SIG-M5 treated with dmso at 0.1 percent for 504 hours (cell line): ENCODE data around the gene BACH2.

ENCODE experiments used
- DNase-seq: peaks from one replicate; lab custom pipeline; 2025; ENCODE audit not compliant: unreplicated experiment; lab: John Stamatoyannopoulos, UW

Gene BACH2

DNA sequence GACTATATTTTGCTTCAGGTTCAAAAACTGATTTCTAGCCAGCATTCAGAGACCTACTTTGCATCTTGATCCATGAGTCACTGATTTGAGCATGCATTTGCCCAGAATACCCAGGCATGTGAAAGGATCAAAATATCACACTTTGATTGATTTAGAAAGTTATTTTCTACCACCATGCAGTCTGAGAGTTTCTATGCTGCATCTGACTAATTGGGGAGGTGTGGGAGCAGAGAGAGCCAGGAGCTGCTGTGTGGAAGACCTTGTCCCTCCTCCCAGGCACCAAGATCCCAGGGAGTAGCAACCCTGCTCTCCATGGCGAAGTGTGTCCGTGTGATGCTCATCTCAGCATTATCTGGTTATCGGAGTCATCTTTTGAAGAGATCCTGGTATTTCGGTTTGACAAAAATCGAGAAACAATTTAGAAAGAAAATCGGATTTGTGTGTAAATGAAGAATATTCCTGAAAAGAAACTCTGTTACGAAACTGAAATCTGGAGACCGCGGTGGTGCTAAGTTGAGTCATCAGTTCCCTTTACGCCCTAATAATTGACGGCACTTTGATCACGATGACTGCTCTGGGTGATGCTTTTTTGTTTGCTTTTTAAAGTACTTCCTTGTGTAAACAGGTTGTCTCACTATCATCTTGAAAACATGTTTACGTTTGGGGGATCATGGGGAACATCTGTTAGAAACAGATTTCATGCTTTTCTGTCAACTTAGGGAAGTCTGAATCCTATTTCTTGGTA, 193.4 kb downstream of the BACH2 start:
- DNase-seq: peak; percentile 7

GRCh38 chr6:90101403-90101802, 195.2 kb downstream of the BACH2 start:
- peak; percentile 68 for DNase-seq

GRCh38 chr6:90100059-90100665, 196.5 kb downstream of the BACH2 start:
- DNase-seq: no peak

- no peak for DNase-seq
Measured at GRCh38 chr6:90098627-90099026, 198.0 kb downstream of the BACH2 start.

DNA sequence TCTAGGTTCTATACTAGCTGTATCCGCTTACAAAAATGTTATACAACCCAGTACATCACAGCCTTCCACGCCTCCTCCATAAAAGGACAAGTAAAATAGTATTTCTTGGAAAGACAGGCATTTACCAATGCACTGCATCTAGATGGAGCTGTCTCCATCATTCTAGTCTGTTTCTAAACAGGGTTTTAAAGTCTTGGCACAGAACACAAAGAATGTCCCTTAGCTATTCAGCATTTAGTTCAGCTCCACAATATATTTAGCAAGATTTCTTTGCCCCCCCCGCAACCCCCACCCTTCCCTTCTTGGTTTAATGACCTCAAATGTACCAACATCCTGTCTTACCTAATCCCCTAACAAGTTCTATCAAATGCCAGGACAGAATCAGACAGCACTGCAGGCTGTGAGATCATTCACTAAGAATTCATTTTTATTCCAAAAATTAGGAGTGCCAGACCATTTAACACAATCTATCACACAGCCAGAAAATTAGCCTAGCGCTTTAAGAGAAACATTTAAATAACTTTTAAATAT, 198.6 kb downstream of the BACH2 start:
- peak; percentile 76 for DNase-seq

GRCh38 chr6:90097356-90097755, 199.3 kb downstream of the BACH2 start:
- no peak for DNase-seq

DNA sequence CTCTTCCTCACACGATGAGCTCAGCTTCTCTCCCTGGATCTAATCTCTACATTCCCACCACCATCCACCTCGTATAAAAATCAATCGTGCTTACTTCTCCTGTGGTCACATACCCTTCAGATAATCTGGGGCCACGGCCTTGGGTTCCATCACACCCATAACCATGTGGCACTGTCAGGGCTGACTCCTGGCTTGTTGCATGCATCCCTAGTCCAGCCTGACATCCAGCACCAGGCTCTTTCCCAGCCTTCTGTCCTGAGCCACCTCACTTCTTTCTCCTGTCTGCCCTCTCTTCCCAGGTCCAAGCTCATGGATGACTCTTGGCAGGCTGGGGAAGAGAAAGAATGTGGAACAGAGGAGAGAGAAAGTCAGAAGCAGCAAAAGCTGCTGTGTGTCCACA, 199.8 kb downstream of the BACH2 start:
- DNase-seq: no peak

DNA sequence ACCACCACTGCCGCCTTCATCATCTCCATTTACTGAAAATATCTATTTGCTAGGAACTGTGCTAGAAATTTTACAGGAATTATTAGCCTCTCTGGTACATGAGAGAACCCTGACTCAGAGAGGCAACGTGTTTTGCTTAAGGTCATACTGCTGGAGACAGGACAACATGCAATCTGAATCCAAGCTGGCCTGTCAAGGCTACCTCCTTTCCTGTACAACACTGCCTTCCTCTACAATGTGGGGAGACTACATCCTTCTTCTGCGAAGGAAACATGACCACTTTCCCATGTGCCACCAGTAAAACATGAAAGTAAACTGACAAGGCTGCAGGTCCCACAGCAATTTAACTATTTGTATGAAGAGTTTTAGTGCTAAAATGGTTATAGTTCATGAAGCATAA, 200.9 kb downstream of the BACH2 start:
- no peak for DNase-seq

DNA sequence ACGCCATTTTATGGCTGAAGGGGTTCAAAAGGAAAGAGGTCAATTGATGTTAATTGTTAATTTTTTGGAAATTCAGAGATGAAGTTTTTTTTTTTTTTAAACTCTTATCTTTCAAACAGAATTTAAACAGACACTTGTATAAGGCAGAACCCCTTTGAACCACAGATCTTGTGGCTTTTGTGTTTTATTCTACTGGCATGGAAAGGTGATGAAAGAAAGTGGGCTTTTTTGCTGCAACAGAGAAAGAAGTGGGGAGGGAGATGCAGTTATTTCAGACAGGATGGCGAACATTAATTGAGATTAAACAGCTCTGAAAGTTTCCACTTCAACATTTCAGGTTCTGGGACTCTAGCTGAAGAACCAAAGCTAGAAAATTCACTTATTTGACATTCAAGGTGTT, 201.5 kb downstream of the BACH2 start:
- DNase-seq: no peak

DNA sequence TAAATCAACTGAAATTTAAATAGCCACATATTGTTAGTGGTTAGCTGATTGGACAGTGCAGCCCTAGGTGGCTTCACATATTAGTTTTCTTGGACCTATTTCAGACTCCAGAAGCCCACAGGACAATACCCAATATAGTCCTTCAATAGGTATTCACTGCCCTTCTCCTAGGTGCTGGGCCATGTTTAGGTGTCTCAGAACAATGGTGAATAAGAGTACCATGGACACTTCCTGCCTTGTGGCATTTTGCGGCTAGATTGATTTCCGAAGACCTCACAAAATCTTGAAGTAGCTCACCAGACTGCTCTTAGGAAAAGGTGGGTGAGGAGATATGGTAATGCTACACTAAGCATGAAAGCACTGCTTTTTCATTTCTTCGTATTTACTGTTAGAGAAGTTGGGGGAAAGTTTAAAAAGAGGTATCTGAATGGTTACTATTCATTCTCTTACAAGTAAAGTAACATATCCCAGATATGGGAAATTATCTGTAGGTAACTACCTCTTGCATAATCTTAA, 203.0 kb downstream of the BACH2 start:
- DNase-seq: no peak

DNA sequence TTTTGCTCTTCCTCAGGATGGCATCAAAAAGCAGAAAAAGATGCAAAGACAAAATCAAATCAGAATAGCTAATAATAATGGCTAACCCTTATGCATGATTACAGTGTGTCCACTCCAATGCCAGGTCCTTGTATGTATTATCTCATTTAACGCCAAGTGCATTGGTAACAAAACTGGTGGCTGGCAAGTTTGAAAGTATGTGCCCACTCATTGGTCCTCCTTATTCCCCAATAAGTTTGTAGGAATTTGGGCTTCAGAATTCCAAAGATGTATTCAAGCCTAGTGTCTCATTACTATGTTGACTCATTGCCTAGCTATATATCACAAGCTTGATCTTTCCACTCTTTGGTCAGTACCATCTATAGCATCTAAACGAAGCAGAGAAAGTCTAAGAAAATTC, 205.8 kb downstream of the BACH2 start:
- DNase-seq: no peak

- DNase-seq: no peak
Measured at GRCh38 chr6:90088009-90088408, 208.6 kb downstream of the BACH2 start.

GRCh38 chr6:90087106-90087833, 209.4 kb downstream of the BACH2 start:
- DNase-seq: no peak

GRCh38 chr6:90086517-90086916, 210.1 kb downstream of the BACH2 start:
- DNase-seq: no peak

- DNase-seq: peak; percentile 49
Measured at GRCh38 chr6:90083891-90084290, 212.8 kb downstream of the BACH2 start.

DNA sequence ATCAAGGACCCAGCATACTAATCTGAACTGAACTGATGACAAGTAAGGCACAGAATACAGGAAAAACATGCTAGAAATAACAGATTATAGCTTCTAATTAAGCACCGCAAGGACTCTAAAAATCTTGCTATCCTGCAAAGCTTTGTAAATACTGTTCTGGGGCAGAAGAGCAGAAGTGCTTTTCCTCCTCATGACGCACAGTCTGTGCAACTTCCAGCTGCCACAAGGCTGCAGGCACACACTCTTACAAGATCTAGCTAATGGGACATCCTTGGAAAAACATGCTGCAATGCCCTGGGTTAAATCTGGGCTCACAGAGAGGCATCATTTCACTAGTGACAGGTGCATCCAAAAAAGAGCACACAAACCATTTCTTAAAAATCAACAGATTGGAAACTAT, 213.8 kb downstream of the BACH2 start:
- no peak for DNase-seq

DNA sequence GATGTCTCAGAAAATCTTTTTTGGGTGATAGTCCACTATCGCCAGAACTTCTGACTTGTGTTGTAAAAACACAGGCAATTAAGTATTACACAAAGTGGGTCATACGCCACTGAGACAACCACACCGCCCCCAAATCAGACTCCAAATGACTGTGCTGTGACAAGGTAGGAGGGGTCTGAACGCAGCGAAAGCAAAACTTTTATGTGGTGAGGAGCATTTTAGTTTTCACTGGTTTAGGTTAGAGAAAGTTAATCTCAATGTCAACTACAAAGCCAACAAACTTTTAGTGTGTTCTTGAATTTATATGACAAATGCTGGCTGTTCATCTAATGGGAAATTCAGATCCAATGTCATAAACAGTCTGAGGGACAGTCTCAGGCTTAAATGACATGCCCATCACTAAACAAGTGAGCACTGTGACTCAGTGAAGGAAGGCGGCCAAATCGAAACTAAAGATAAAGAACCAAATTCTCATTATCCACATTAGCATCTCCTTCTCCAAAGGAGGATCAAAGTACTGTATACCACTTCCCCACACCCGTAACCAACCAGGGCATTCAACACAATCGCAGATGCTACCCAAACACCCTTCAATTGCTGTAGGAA, 215.7 kb downstream of the BACH2 start:
- no peak for DNase-seq

GRCh38 chr6:90079560-90080490, 216.8 kb downstream of the BACH2 start:
- DNase-seq: no peak

- DNase-seq: no peak
Measured at GRCh38 chr6:90078513-90079289, 217.9 kb downstream of the BACH2 start.
